Testis (tissue), 2 donors: Measurements from ENCODE around the gene PDK3.

Experiments used
- CTCF ChIP-seq, 3 experiments: fragments of 450-650 bp in 2 of 3; fragments of 200-600 bp in 1 of 3; sonication (generic) in 1 of 3; IDR thresholded peaks; one replicate each; pipeline ENCODE4 v1.5.1; 2016 to 2019; ENCODE audit warnings: antibody characterized with exemption in 3 of 3, mild to moderate bottlenecking in 2 of 3, moderate library complexity in 1 of 3
- POLR2A ChIP-seq: fragments of 450-650 bp; IDR thresholded peaks from one replicate; pipeline ENCODE4 v1.6.1; 2017; ENCODE audit warnings: antibody characterized with exemption, mild to moderate bottlenecking, moderate library complexity

- no peak for TF ChIP-seq CTCF (IDR thresholded peaks at IDR 0.05)
- TF ChIP-seq POLR2A: no peak
These were observed 6.7 kb downstream of the PDK3 start for GRCh38 chrX:24471808-24472207.
